Thymus (tissue), 11 donors: ENCODE results near the gene FBXW10. TPM values are rescaled to one million over a fixed set of nuclear protein-coding genes. Genes with fewer than 3 reads are reported as not detected.
"Not testable (repeated sequence)": the region's sequence is repeated elsewhere in the genome, so short reads cannot be mapped to it uniquely, and the experiment has no call there.

Experiments
- DNase-seq, 9 donors: peaks; one replicate each; pipeline ENCODE4 v3.0.0-alpha.2; 2013; ENCODE audit warnings: low spot score in 9 of 9, low read depth in 6 of 9, missing footprints in 1 of 9
- H3K27ac ChIP-seq, 2 donors: one replicate each; pipeline ENCODE4 v1.5.1; 2013; ENCODE audit warnings: control low read depth in 1 of 2, low read depth in 1 of 2, low read length in 1 of 2, mild to moderate bottlenecking in 1 of 2, moderate library complexity in 1 of 2
- H3K27me3 ChIP-seq, 2 donors: one replicate each; pipeline ENCODE4 v1.5.1; 2013; ENCODE audit warnings: low read length in 1 of 2; ENCODE audit not compliant: control insufficient read depth in 2 of 2, insufficient read depth in 1 of 2
- H3K36me3 ChIP-seq, 2 donors: one replicate each; pipeline ENCODE4 v1.5.1; 2013; ENCODE audit warnings: low read length in 1 of 2, mild to moderate bottlenecking in 1 of 2, moderate library complexity in 1 of 2; ENCODE audit not compliant: control insufficient read depth in 2 of 2, insufficient read depth in 2 of 2
- H3K4me1 ChIP-seq, 2 donors: one replicate each; pipeline ENCODE4 v1.5.1; 2013; ENCODE audit warnings: low read length in 2 of 2; ENCODE audit not compliant: control insufficient read depth in 2 of 2, insufficient read depth in 2 of 2
- H3K4me3 ChIP-seq, 2 donors: one replicate each; pipeline ENCODE4 v1.5.1; 2013; ENCODE audit warnings: low read length in 2 of 2, control low read depth in 1 of 2, mild to moderate bottlenecking in 1 of 2
- H3K9me3 ChIP-seq, 2 donors: one replicate each; pipeline ENCODE4 v1.5.1; 2013; ENCODE audit warnings: low read length in 1 of 2, mild to moderate bottlenecking in 1 of 2; ENCODE audit not compliant: control insufficient read depth in 2 of 2, insufficient read depth in 1 of 2
- WGBS: extraction: QIAGEN DNeasy Blood & Tissue Kit; methylation state at CpG from one replicate; pipeline ENCODE4 v1.1.7; 2013; 5-methylcytosine and 5-hydroxymethylcytosine counted together
- polyA plus RNA-seq: library from polyadenylated mRNA; stranded (reverse); fragments of 200-250 nt; gene quantifications from one replicate; pipeline ENCODE4 v1.2.3, GENCODE V29; 2013
- total RNA-seq: library from RNA; stranded (reverse); fragments of 120-200 nt; gene quantifications from one replicate; pipeline ENCODE4 v1.2.4, GENCODE V29; 2013
- donor health status: healthy.

FBXW10 gene
- total and polyA plus RNA-seq, 2 donors, result 0.09 to 0.50 TPM

- no peaks in the 10 kb centered on the region for H3K27me3 ChIP-seq
- H3K4me3 ChIP-seq, result no peak overlapping the region
- WGBS, result 88% methylated on average over 7 of the region's 7 CpGs
- H3K27ac ChIP-seq, result peak overlapping the region in 1 of 2 donors; percentile 18
- H3K36me3 ChIP-seq, result no peaks in the 10 kb centered on the region
- H3K9me3 ChIP-seq, result no peaks in the 10 kb centered on the region
- no peak for DNase-seq
- H3K4me1 ChIP-seq, result peaks cover 0 to 16% of the 10 kb centered on the region in 2 donors
Measured at GRCh38 chr17:18772471-18772870, 28.6 kb downstream of the FBXW10 start.

DNA sequence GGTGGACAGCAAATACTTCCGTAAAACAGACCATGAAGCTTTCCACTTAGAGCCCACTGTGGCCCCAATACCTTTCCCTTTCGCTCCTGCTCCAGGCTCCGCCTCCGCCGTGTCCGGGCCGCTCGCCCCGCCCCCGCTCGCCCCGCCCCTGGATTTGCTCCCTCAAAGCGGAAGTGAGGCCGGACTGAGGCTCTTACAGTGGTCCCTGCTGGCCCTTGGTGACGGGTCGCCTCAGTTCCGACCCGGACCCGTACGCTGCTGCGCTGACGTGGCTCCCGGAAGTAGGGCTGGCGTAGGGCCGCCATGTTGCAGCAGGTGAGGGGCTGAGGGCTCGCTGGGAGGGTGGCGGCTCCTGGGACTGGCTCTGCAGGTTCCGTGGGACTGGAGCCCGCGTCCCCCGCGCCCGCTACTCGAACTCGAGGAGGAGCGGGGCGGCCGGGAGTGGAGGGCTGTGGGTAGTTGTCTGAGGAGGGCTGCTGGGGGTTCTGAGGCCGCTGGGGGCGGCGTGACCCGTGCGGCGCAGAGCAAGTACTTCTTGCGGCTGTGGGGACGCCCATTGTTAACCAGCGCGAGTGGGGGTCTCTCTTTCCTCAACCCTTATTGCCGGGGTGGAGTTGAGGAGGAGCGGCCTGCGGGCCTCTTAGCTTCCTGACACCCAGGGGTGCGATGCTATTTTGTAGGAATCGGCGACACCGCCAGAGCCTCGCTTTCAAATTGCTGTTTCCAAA is 37.3 kb downstream of the FBXW10 start, which contains the start of gene TVP23B:
Gene TVP23B (plus strand): TSS at position 193 of the 728 bp plus-strand sequence. CDS start 111 bp downstream, at position 304.
- peak within 1 kb of the TSS; percentile 46 to 70 for H3K27ac ChIP-seq
- under 1% methylated on average over 55 of the region's 56 CpGs for WGBS
- not testable (repeated sequence) for H3K36me3 ChIP-seq, H3K27me3 ChIP-seq, H3K9me3 ChIP-seq, H3K4me1 ChIP-seq
- peak; percentile 53 to 93 (median 77) for DNase-seq
- peak within 1 kb of the TSS; percentile 47 to 57 for H3K4me3 ChIP-seq

GRCh38 chr17:18781805-18782204 is 38.0 kb downstream of the FBXW10 start:
- not testable (repeated sequence) for H3K36me3 ChIP-seq, H3K27me3 ChIP-seq, DNase-seq, H3K9me3 ChIP-seq, H3K27ac ChIP-seq, H3K4me1 ChIP-seq
- WGBS, result 7% methylated on average over 3 of the region's 5 CpGs
- H3K4me3 ChIP-seq, result peak overlapping the region in 1 of 2 donors; percentile 57

- H3K4me3 ChIP-seq, H3K4me1 ChIP-seq, H3K36me3 ChIP-seq, H3K27ac ChIP-seq, DNase-seq, H3K9me3 ChIP-seq, H3K27me3 ChIP-seq: not testable (repeated sequence)
- WGBS, result 100% methylated on average over 1 of the region's 1 CpG
Measured at GRCh38 chr17:18785933-18786332, 42.1 kb downstream of the FBXW10 start.

- 97% methylated on average over 4 of the region's 5 CpGs for WGBS
- not testable (repeated sequence) for DNase-seq
Measured at GRCh38 chr17:18786890-18787289, 43.0 kb downstream of the FBXW10 start.

GRCh38 chr17:18791402-18791801 is 47.5 kb downstream of the FBXW10 start:
- not testable (repeated sequence) for H3K4me1 ChIP-seq, H3K9me3 ChIP-seq, DNase-seq, H3K27ac ChIP-seq, H3K27me3 ChIP-seq, H3K36me3 ChIP-seq, H3K4me3 ChIP-seq
- 71% methylated on average over 1 of the region's 1 CpG for WGBS

More at GRCh38 chr17:18786890-18787289, 43.0 kb downstream of the FBXW10 start:
- not testable (repeated sequence) for H3K4me3 ChIP-seq, H3K27me3 ChIP-seq, H3K36me3 ChIP-seq, H3K4me1 ChIP-seq, H3K27ac ChIP-seq, H3K9me3 ChIP-seq

- H3K4me3 ChIP-seq, H3K27me3 ChIP-seq, H3K4me1 ChIP-seq, H3K27ac ChIP-seq, DNase-seq, H3K9me3 ChIP-seq, H3K36me3 ChIP-seq: not testable (repeated sequence)
- WGBS, result 86% methylated on average over 4 of the region's 4 CpGs
Measured at GRCh38 chr17:18794841-18795240, 51.0 kb downstream of the FBXW10 start.

DNA sequence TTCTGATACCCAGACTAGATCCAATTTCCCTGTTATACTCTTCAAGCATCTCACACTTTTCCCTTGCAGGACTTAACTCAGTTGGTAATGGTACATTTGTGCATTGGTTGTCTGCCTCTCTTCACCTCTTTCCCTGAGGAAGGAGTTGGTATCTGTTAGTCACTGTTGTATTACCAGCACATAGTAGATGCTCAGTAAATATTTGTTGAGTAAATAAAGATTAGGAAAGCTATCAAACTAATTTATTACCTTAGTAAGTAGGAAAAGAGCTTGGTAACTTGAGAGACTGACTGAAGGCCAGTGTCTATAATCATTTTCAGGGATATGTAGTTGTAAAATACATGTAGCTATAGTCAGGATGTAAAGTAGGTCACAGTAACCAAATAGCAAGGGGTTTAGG is 53.0 kb downstream of the FBXW10 start:
- not testable (repeated sequence) for H3K4me1 ChIP-seq, H3K4me3 ChIP-seq, H3K27ac ChIP-seq, DNase-seq, H3K27me3 ChIP-seq, H3K36me3 ChIP-seq, H3K9me3 ChIP-seq

GRCh38 chr17:18803458-18804245 is 59.8 kb downstream of the FBXW10 start:
- WGBS, result 98% methylated on average over 7 of the region's 7 CpGs
- H3K4me1 ChIP-seq, H3K27me3 ChIP-seq, H3K27ac ChIP-seq, H3K9me3 ChIP-seq, H3K4me3 ChIP-seq, DNase-seq, H3K36me3 ChIP-seq: not testable (repeated sequence)
